ENCODE measurements around the gene DCDC2B. TPM values are rescaled to one million over a fixed set of nuclear protein-coding genes. Genes with fewer than 3 reads are reported as not detected.
A peak's percentile ranks its signal among the peaks of the same experiment; 100 is the strongest.

Gene DCDC2B
- total and polyA plus RNA-seq, 5 experiments from 2014 or later: 0.08 to 0.22 TPM; not detected in 3

DNA sequence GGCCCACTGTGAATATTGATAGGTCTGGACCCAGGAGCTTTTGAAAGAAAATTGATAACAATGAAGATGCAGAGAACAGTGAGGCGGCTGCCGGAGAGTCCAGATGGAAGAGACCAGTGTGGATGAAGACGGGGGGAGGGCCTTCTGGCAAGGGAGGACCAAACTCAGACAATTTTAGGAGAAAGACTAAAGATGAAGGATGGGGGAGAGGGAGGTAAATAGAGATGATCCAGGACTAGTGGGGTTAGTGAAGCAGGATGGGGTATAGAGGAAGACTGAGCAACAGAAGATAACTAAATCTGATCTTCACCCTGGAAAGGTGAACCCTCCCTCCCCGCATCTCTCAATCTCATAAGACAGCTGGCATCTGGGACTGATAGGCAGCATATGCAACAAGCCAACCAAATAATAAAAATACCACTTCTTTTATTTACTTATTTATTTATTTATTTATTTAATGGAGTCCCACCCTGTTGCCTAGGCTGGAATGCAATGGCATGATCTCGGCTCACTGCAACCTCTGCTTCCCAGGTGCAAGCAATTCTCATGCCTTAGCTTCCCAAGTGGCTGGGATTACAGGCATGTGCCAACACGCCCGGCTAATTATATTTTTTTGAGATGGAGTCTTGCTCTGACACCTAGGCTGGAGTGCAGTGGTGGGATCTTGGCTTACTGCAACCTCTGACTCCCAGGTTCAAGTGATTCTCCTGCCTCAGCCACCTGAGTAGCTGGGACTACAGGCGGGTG, 23.8 kb downstream of the DCDC2B start:
- DNase-seq (no peak), ATAC-seq (peak in 1 of 2 donors; percentile 14)
- H3K27ac Mint-ChIP-seq: peak overlapping the region in 3 of 10 donors; percentile 73 to 77 (median 76)
- H3K4me3 Mint-ChIP-seq: no peak overlapping the region
- H3K36me3 Mint-ChIP-seq: peaks cover 0 to 48% (median 8%) of the 10 kb centered on the region in 3 donors
- no peaks in the 10 kb centered on the region for H3K27me3 Mint-ChIP-seq
- POLR2A ChIA-PET: interaction anchor here (0.6 to 50.5 kb wide), 2 partner anchors 38 to 110 kb away, joined by 3 to 2080 read pairs; partner anchors contain the start of genes FAM167B, HDAC1 and LCK
- peaks cover 0 to 5% (median 3%) of the 10 kb centered on the region in 4 donors for H3K4me1 Mint-ChIP-seq
- no peaks in the 10 kb centered on the region for H3K9me3 Mint-ChIP-seq

GRCh38 chr1:32234792-32235191, 25.9 kb downstream of the DCDC2B start:
- ATAC-seq (peak in 1 of 2 donors; percentile 17), DNase-seq (no peak)
- peaks cover 0 to 27% (median 0%) of the 10 kb centered on the region in 3 donors for H3K36me3 Mint-ChIP-seq
- POLR2A ChIA-PET: interaction anchor here (0.6 to 50.5 kb wide), 2 partner anchors 36 to 112 kb away, joined by 3 to 2080 read pairs; partner anchors contain the start of genes FAM167B, HDAC1 and LCK
- H3K9me3 Mint-ChIP-seq: no peaks in the 10 kb centered on the region
- no peak overlapping the region for H3K27ac Mint-ChIP-seq
- H3K4me1 Mint-ChIP-seq: peaks cover 0 to 4% (median 1%) of the 10 kb centered on the region in 4 donors
- no peak overlapping the region for H3K4me3 Mint-ChIP-seq
- no peaks in the 10 kb centered on the region for H3K27me3 Mint-ChIP-seq

GRCh38 chr1:32239337-32239736, 30.4 kb downstream of the DCDC2B start:
- H3K27me3 Mint-ChIP-seq: no peaks in the 10 kb centered on the region
- H3K4me3 Mint-ChIP-seq: peak overlapping the region; percentile 72 to 93 (median 90)
- H3K27ac Mint-ChIP-seq: peak overlapping the region in 5 of 10 donors; percentile 12 to 71 (median 48)
- no peaks in the 10 kb centered on the region for H3K36me3 Mint-ChIP-seq
- ATAC-seq (no peak), DNase-seq (no peak)
- peaks cover 7 to 21% (median 20%) of the 10 kb centered on the region in 4 donors for H3K4me1 Mint-ChIP-seq
- H3K9me3 Mint-ChIP-seq: no peaks in the 10 kb centered on the region
- POLR2A ChIA-PET: interaction anchor here (2.6 to 50.5 kb wide), 5 partner anchors 12 to 96 kb away, joined by 8 to 2080 read pairs (median 16); partner anchors contain the start of genes FAM167B, HDAC1, LCK and MARCKSL1

DNA sequence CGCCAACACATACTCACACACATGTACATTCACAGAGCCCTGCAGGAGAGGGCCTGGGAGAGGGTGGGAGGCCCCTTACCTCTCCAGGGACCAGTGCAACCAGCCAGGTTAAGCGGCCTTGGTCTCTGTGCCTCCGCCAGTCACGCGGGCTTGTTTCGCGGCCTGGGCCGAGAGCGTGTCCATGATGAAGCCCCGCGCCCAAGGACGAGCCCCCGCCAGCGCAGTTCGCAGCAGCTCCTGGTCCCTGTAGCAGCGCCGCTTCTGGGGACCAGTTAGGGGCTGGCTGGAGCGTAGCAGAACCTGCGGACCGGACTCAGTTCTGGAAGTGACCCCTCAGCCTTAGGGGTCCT, 30.9 kb downstream of the DCDC2B start:
- Mint-ChIP-seq H3K9me3 (no peaks in the 10 kb centered on the region), H3K36me3 (no peaks in the 10 kb centered on the region), H3K27me3 (no peaks in the 10 kb centered on the region), H3K27ac (peak overlapping the region in 4 of 10 donors; percentile 57 to 89 (median 84)), H3K4me1 (peaks cover 7 to 21% (median 20%) of the 10 kb centered on the region in 4 donors), H3K4me3 (peak overlapping the region; percentile 88 to 93 (median 90))
- POLR2A ChIA-PET: interaction anchor here (1.2 to 50.5 kb wide), 12 partner anchors 12 to 155 kb away, joined by 4 to 2080 read pairs (median 8); partner anchors contain the start of genes BSDC1, FAM167B, HDAC1 and IQCC
- ATAC-seq (no peak), DNase-seq (no peak)

DNA sequence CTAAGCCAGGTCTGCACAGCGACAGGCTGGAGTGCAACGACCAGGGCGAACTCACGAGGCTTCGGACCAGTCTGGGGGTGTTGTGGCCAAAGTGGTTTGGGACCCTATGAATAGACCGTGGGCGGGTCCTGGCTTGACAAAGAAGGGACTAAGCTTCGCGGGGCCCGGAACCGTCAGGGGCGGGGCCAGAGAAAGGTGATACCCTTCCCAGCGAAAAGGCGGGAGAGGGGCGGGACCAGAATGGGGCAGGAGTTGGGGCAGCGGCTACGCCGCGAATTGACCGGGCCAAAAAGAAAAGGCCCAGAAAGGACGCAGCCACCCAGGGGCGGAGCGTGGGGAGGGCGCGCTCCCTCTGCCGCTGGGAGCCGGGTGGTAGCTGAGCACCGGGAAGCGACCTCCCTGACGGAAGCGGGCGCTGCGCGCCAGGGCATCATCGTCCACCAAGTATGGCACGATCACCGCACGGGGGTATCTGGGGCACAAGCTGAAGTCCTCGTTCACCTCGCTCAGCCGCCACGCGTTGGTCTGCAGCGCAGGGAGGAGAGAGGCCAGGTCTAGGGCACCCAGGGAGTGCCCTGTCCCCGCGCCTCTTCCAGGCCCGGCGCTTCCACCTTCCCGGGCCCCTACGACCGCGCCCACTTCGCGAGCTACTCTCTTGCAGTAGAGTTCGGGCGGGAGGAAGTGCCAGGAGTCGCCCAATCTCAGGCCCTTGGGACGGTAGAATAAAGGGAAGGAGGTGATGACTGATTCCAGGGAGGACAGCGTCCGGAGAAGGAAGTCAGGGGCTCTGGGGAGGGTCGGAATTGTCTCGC, 31.5 kb downstream of the DCDC2B start:
- H3K9me3 Mint-ChIP-seq: no peaks in the 10 kb centered on the region
- peak overlapping the region; percentile 88 to 93 (median 90) for H3K4me3 Mint-ChIP-seq
- POLR2A ChIA-PET: interaction anchor here (0.5 to 50.5 kb wide), 21 partner anchors 13 to 154 kb away, joined by 3 to 2080 read pairs (median 6); partner anchors contain the start of genes BSDC1, FAM167B, HDAC1 and IQCC
- H3K4me1 Mint-ChIP-seq: peaks cover 7 to 21% (median 20%) of the 10 kb centered on the region in 4 donors
- no peaks in the 10 kb centered on the region for H3K36me3 Mint-ChIP-seq
- peak; percentile 81 for ATAC-seq
- no peaks in the 10 kb centered on the region for H3K27me3 Mint-ChIP-seq
- DNase-seq: peak; percentile 57 to 84 (median 64)
- H3K27ac Mint-ChIP-seq: peak overlapping the region; percentile 69 to 91 (median 84)

DNA sequence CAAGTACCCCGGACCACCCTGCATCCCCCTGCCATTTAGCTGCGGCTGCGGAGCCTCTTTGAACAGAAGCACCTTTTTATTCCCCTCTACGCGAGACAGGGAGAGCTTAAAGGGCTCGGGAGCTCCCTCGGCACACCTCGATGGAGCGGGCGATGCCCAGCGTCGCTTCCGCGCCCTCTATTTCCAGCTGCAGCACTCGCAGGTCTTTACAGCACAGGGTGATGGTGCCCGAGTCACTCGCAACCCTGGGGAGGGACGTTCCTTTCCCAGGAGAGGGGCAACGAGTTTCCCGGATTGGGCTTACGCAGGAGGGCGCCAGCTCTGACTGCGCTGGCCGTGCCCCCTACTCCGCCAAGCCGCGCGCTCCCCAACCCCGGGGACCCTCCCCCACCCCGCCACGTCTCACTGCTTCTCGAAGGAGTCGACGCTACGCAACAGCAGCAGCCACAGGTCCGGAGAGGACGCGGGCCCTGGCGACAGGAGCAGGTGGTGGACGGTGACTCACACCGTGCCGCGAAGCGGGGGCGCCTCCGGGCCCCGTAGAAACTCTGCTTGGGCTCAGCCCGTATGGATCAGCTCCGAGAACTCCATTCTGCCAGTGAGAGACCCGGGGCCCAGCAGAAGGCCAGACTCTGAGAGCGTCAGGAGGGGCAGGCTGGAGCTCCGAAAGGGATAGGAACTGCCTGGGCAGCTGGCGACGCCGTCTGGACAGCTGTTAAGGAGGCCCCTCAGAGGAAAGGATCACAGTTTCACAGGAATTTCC, 32.3 kb downstream of the DCDC2B start:
- DNase-seq: peak in 5 of 10 donors; percentile 40 to 65 (median 51)
- H3K9me3 Mint-ChIP-seq: no peaks in the 10 kb centered on the region
- no peaks in the 10 kb centered on the region for H3K27me3 Mint-ChIP-seq
- POLR2A ChIA-PET: interaction anchor here (0.5 to 50.5 kb wide), 24 partner anchors 14 to 423 kb away, joined by 3 to 2080 read pairs (median 5); partner anchors contain the start of genes BSDC1, FAM167B, HDAC1 and IQCC
- H3K36me3 Mint-ChIP-seq: no peaks in the 10 kb centered on the region
- peak overlapping the region; percentile 69 to 91 (median 85) for H3K27ac Mint-ChIP-seq
- H3K4me1 Mint-ChIP-seq: peaks cover 7 to 26% (median 25%) of the 10 kb centered on the region in 4 donors
- peak overlapping the region; percentile 88 to 93 (median 90) for H3K4me3 Mint-ChIP-seq
- ATAC-seq: peak; percentile 71 to 78

DNA sequence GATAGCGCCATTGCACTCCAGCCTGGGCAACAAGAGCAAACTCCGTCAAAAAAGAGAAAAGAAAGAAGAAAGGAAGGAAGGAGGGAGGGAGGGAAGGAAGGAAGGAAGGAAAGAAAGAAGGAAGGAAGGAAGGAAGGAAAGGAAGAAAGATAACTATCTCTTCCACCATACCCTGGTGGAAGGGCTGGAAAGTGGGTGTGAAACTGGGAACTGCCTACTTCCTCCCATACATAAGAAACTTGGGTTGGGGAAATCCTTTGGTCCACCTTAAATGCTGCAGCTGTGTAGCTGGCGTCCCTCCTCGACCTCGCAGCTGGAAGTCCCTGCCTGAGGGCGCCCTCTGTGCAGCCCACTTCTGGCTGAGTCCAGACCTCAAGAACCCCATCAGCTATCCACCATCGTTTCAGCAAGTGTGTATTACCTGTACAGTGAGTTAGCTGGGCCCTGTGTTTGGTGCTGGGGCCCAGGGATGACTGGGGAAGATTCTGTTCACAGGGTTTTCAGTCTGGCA, 33.5 kb downstream of the DCDC2B start:
- Mint-ChIP-seq H3K27me3 (no peaks in the 10 kb centered on the region), H3K4me3 (peak overlapping the region in 8 of 10 donors; percentile 26 to 92 (median 72)), H3K9me3 (no peaks in the 10 kb centered on the region), H3K36me3 (no peaks in the 10 kb centered on the region), H3K27ac (peak overlapping the region; percentile 48 to 89 (median 80)), H3K4me1 (peaks cover 11 to 38% (median 35%) of the 10 kb centered on the region in 4 donors)
- DNase-seq (no peak), ATAC-seq (no peak)
- POLR2A ChIA-PET: interaction anchor here (0.5 to 50.5 kb wide), 5 partner anchors 28 to 514 kb away, joined by 3 to 2080 read pairs (median 4); partner anchors contain the start of genes BSDC1, FAM167B, HDAC1 and LCK

GRCh38 chr1:32246888-32247273, 38.0 kb downstream of the DCDC2B start, which contains the start of gene FAM167B:
Gene FAM167B (plus strand): TSS chr1:32247222. CDS start chr1:32247422, 200 bp downstream.
- H3K27me3 Mint-ChIP-seq: peaks cover 0 to 1% (median 0%) of the 10 kb centered on the region in 5 donors
- no peak for DNase-seq
- no peak for ATAC-seq

DNA sequence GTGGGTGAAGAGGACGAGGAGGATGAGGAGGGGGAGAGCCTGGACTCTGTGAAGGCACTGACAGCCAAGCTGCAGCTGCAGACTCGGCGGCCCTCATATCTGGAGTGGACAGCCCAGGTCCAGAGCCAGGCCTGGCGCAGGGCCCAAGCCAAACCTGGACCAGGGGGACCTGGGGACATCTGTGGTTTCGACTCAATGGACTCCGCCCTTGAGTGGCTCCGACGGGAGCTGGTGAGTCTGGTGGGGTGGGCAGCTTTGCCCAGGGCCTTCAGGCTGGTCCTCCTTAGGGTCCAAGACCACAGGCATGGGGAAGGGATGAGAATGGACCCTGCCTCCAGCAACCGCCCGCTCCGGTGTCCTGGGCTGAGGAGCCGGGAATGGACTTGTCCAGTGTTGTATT, 38.6 kb downstream of the DCDC2B start:
- Mint-ChIP-seq H3K36me3 (peaks cover 6 to 10% (median 8%) of the 10 kb centered on the region in 3 donors), H3K9me3 (no peaks in the 10 kb centered on the region), H3K4me3 (peak overlapping the region in 6 of 10 donors; percentile 33 to 100 (median 86)), H3K27ac (peak overlapping the region; percentile 94 to 99 (median 98)), H3K27me3 (peaks cover 0 to 1% (median 0%) of the 10 kb centered on the region in 5 donors), H3K4me1 (peaks cover 26 to 69% (median 53%) of the 10 kb centered on the region in 4 donors)
- POLR2A ChIA-PET: interaction anchor here (0.6 to 50.5 kb wide), 7 partner anchors 4 to 429 kb away, joined by 3 to 2080 read pairs (median 14); partner anchors contain the start of genes CCDC28B, EIF3I, FAM167B and HDAC1
- ATAC-seq (no peak), DNase-seq (no peak)

More at GRCh38 chr1:32246888-32247273, 38.0 kb downstream of the DCDC2B start, which contains the start of gene FAM167B:
- Mint-ChIP-seq H3K4me3 (peak within 1 kb of the TSS; percentile 63 to 100 (median 84)), H3K9me3 (no peaks in the 10 kb centered on the region), H3K27ac (peak within 1 kb of the TSS; percentile 94 to 99 (median 98)), H3K36me3 (peaks cover 2 to 7% (median 5%) of the 10 kb centered on the region in 3 donors), H3K4me1 (peaks cover 24 to 69% (median 58%) of the 10 kb centered on the region in 4 donors)
- POLR2A ChIA-PET: interaction anchor here (0.7 to 50.5 kb wide), 4 partner anchors 3 to 90 kb away, joined by 4 to 2080 read pairs (median 1093); partner anchors contain the start of genes EIF3I, FAM167B, HDAC1 and LCK

DNA sequence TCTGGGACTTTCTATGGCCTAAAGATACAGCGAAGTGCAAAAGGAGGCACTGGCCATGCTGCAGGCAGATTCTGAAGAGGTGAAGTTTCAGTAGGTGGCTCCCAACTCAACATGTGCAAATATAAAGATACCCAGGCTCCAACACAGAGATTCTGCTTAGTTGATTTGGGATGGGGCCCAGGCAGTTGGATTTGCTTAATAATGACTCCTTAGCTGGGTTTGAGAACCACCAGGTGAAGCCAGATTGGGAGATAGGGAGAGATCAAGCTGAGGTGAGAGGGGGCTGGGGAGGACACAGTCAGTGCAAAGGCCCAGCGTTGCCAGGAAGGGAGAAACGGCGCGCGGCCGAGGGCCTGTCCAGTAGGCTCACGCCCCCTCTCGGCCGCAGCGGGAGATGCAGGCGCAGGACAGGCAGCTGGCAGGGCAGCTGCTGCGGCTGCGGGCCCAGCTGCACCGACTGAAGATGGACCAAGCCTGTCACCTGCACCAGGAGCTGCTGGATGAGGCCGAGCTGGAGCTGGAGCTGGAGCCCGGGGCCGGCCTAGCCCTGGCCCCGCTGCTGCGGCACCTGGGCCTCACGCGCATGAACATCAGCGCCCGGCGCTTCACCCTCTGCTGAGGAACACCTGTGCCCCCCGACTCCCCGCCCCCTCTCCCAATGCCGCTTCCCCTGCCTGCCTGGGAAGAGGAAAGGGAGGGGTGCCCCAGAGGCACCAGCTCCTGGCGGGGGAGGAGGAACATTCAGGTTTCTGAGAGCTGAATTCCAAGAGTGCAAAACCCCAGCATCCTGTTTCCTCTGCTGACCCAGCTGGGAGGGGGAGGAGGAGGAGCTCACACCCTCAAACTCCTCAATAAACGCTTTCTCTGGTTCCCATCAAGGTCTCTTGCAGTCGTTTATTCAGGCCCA, 39.3 kb downstream of the DCDC2B start:
- Mint-ChIP-seq H3K4me1 (peaks cover 29 to 72% (median 52%) of the 10 kb centered on the region in 4 donors), H3K27ac (peak overlapping the region; percentile 94 to 99 (median 98)), H3K4me3 (peak overlapping the region; percentile 63 to 100 (median 84)), H3K36me3 (peaks cover 13 to 16% (median 16%) of the 10 kb centered on the region in 3 donors), H3K9me3 (no peaks in the 10 kb centered on the region), H3K27me3 (peaks cover 0 to 1% (median 0%) of the 10 kb centered on the region in 5 donors)
- ATAC-seq (peak in 1 of 2 donors; percentile 3), DNase-seq (peak; percentile 45 to 82 (median 62))
- POLR2A ChIA-PET: interaction anchor here (0.6 to 50.5 kb wide), 17 partner anchors 5 to 839 kb away, joined by 3 to 2080 read pairs (median 4); partner anchors contain the start of genes CCDC28B, EIF3I, FAM167B and HDAC1
